Measurements from ENCODE around the gene PUDP.

Gene PUDP

DNA sequence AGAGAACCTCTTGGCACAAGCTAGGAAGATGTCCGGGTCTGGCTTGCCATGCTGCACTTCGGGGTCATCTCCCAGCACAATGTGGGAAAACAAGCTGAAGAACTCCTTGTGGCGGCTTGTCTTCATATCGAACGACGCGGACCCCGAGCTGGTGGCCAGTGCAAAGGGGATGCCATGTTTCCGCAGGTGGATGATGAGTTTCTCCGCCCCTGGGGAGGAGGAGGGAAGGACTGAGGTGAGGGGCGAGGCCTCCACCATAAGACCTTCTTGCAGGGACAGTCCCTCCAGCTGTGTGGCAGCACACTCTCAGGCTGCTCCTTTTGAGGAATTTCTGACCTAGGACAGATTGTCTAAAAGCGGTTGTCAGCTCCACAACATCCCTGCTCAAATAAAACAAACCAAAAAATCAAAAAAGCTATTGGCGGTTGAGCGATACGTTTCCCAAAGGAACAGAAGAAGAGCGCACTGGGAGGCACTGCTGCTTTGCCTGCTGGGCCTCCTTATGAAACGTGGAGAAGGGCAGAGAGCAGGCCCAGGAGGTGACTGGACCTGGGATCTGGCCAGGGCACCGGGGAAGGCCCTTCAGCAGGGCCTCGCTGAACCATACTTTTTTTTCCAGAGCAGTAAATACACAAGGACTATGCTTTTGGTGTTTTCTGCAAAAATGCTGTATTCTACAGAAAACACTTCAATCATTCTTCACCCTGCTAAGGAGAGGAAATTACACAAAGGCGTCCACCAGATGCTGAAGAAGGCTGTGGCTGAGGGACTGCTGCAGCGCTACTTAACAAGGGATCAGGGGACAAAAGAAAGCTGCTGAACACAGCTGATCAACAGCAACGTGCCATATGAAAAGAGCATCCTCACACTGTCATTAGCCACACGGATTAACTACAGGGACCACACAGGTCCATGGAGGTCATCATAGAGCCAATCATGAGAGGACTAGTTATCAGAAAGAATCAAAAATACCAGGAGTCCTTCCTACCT, 70.4 kb downstream of the PUDP start:
- no peak for DNase-seq (ENCODE audit: low read depth, low spot score)
- H3K27ac ChIP-seq = no peak overlapping the region

DNA sequence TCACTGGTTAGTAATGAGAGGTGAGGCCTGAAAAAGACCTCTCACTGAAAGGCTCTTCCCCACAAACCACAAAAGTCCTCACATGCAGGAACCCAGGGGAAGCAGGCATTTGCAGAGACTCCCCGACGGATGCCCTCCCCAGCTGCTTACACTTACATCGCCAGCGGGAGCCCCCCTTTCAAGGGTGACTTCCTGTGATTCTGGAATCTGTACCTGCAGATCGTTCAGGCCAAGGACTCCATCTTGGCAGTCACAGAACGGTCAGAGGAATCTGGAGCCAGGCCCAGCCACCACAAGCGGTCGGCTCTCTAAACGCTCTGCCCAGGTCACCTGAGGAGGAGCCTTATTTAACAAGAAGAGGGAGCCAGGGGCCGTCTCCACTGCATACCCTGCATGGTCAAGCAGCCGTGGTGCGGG, 71.7 kb downstream of the PUDP start:
- no peak overlapping the region for H3K27ac ChIP-seq
- DNase-seq (ENCODE audit: low read depth, low spot score) = no peak

- no peak overlapping the region for H3K27ac ChIP-seq
These were observed 73.1 kb downstream of the PUDP start for GRCh38 chrX:7074908-7075204.

DNA sequence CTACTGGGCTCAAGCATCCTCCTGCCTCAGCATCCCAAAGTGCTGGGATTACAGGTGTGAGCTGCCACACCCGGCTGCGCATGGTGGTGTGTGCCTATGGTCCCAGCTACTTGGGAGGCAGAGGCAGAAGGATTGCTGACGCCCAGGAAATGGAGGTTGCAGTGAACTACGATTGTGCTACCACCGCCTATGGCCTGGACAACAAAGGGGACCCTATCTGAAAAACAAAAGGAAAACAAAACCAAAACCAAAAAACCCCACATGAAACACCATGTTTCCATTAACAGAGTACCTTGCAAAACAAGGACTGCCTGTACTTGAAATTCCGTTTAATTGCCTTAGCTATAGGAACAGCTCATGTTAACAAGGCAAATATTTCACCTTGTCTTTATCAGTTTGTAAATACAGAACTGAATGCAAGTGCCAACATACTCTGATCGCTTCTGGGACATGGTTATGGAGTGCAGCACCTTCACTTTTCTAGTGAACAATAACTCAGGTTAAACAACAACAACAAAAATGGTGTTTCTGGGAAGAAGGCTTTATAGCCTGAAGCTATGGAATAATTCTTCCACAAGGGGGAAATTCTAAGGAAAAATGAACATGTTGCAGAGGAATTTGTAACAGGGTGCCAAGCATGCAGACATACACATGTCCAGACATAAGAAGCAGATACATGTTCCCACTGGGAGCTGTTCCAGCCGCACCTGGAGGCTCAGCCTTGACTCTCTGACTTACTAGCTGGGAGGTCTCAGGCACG, 73.6 kb downstream of the PUDP start:
- peak; percentile 72 for DNase-seq (ENCODE audit: low read depth, low spot score)
- no peak overlapping the region for H3K27ac ChIP-seq

More at GRCh38 chrX:7074908-7075204, 73.1 kb downstream of the PUDP start:
- no peak for DNase-seq (ENCODE audit: low read depth, low spot score)

DNA sequence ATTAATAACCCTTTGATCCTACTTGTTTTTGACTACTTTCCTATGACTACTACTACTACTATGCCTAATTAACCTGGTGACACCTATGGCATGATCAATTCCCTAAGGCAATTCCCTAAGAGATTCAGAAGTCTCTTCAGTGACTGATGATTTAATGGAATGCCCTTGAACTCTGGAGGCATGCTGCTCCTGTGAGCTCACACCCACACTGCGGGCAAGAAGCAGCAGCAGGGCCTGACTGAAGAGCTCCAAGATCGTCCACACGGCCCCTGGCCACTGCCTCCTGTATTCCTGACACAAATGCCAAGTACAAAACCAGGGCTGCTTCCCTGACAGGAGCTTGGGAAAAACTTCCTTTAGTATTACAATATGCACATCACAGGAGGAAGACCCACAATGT, 74.6 kb downstream of the PUDP start:
- no peak overlapping the region for H3K27ac ChIP-seq
- DNase-seq (ENCODE audit: low read depth, low spot score) = no peak

GRCh38 chrX:7072856-7073255, 75.1 kb downstream of the PUDP start:
- H3K27ac ChIP-seq = no peak overlapping the region
- no peak for DNase-seq (ENCODE audit: low read depth, low spot score)

GRCh38 chrX:7071390-7071789, 76.6 kb downstream of the PUDP start:
- no peak overlapping the region for H3K27ac ChIP-seq

GRCh38 chrX:7069556-7069955, 78.4 kb downstream of the PUDP start:
- no peak overlapping the region for H3K27ac ChIP-seq
- DNase-seq (ENCODE audit: low read depth, low spot score) = no peak

More at GRCh38 chrX:7071390-7071789, 76.6 kb downstream of the PUDP start:
- DNase-seq (ENCODE audit: low read depth, low spot score) = no peak

DNA sequence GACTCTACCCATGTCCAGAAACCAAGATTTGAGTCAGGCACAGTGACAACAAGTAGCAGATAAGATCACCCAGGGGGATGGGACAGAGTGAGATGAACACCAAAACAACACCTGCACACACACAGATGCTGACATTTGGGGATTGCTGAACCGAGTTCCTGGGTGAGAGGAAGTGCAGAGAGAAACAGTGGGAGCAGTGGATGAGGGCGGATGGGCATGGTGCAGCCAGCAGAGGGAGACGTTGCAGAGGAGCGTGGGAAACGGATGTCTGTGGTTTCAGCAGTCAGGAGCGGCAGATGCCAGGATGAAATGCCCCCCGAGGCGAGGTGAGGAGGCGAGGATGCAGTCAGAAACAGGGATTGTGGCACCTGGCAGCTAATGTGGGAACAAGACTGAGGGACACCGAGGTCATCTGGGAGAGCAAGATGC, 79.0 kb downstream of the PUDP start:
- H3K27ac ChIP-seq = no peak overlapping the region
- no peak for DNase-seq (ENCODE audit: low read depth, low spot score)

DNA sequence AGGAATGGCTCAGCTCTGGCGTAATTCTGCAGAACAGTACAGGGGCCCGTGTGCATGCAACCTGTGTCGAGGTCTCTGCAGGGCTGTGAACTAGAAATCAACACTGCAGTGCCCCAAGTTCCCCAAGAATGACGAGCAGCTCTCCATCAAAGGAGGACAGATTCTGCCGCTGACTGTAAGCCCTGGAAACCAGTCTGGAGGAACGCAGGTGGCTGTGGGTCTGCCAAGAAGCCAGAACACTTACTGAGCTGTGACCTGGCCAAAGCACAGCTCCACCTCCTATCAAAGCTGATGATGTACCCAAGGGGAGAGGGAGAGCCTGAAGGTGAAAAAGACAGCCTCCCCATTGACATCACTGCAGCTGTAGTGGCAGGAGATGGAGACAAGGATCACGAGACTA, 80.7 kb downstream of the PUDP start:
- no peak for DNase-seq (ENCODE audit: low read depth, low spot score)
- H3K27ac ChIP-seq = no peak overlapping the region

DNA sequence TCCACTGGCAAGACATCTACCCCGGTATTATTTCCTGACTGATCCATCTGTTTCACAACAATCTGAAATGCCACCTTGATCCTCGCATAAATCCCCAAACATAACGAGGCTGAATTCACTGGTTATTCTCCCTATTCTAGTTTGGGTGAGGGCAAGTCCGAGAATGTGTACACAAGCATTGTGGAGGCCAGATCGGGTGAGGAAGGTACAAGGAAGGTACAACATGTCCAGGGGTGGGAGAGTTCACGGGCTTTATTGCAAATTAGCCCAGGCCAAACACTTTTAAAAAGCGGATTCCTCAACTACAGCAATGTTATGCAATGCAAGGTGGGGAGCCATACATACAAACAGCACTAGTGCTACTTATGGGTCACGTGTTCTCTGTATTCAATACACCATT, 82.5 kb downstream of the PUDP start:
- no peak for DNase-seq (ENCODE audit: low read depth, low spot score)
- H3K27ac ChIP-seq = no peak overlapping the region

GRCh38 chrX:7062903-7063302, 85.0 kb downstream of the PUDP start:
- DNase-seq (ENCODE audit: low read depth, low spot score) = no peak
- H3K27ac ChIP-seq = no peak overlapping the region

GRCh38 chrX:7062276-7062675, 85.7 kb downstream of the PUDP start:
- H3K27ac ChIP-seq = no peak overlapping the region
- DNase-seq (ENCODE audit: low read depth, low spot score) = no peak

GRCh38 chrX:7061429-7061828, 86.5 kb downstream of the PUDP start:
- no peak overlapping the region for H3K27ac ChIP-seq
- no peak for DNase-seq (ENCODE audit: low read depth, low spot score)

DNA sequence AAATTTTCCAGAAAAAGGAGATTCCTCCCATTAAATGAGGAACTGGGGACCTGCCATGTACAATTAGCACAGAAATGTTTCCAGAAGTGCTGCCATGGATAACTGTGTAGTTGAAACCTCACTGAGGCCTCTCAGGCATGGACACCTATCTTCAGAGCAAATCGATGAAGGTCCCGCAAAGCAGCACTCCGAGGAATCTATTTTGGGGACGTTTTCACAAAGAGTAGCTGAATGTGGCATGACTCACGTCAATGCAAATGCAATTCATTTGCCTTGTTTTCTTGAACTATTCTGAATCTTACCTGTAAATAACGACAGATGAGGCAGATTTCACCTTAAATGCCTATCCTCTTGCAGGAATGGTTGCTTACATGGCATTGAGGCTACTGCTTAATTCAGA, 87.5 kb downstream of the PUDP start:
- DNase-seq (ENCODE audit: low read depth, low spot score) = no peak
- H3K27ac ChIP-seq = no peak overlapping the region

GRCh38 chrX:7059859-7060258, 88.1 kb downstream of the PUDP start:
- no peak overlapping the region for H3K27ac ChIP-seq
- DNase-seq (ENCODE audit: low read depth, low spot score) = no peak

- no peak for DNase-seq (ENCODE audit: low read depth, low spot score)
- H3K27ac ChIP-seq = no peak overlapping the region
These were observed 88.6 kb downstream of the PUDP start for GRCh38 chrX:7059214-7059838.

- H3K27ac ChIP-seq = no peak overlapping the region
- DNase-seq (ENCODE audit: low read depth, low spot score) = no peak
These were observed 92.4 kb downstream of the PUDP start for GRCh38 chrX:7055386-7056137.

- DNase-seq (ENCODE audit: low read depth, low spot score) = no peak
- H3K27ac ChIP-seq = no peak overlapping the region
These were observed 93.4 kb downstream of the PUDP start for GRCh38 chrX:7054219-7055216.
